ENCODE results near the gene CNKSR1.

DNA sequence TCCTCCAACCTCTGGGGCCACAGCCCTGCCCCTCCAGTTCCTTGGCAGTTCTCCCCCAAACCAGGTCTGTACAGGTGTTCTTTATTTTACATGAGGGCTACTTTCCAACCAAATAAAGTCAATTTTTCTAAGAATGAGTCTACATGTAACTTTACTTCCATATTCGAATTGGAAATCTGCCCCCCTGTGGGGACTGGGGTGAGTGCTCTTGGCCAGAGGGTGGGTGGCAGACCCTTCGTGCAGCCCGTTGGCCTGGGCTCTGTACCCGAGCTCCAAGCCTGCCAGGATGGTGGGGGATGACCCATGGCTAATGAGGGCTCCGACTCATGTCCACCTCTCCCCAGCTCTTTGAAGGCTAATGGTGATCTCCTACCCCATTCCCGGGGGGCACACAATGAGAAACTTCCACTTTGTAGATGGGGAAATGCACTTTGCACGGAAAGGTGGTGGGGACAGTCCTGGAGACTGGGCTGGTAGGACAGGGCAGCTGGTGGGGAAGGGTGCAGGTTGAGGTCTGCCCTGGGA lies 12.5 kb downstream of the CNKSR1 start:
- TF ChIP-seq CTCF (IDR thresholded peaks at IDR 0.05) (no peak), EZH2 (IDR thresholded peaks at IDR 0.05; ENCODE audit: borderline replicate concordance, insufficient read depth, low read depth, low read length, poor library complexity, severe bottlenecking) (no peak)

Measured in B cell (primary cell).